ENCODE data around the gene ACTL6B.
A peak's percentile ranks its signal among the peaks of the same experiment; 100 is the strongest.

Gene ACTL6B

DNA sequence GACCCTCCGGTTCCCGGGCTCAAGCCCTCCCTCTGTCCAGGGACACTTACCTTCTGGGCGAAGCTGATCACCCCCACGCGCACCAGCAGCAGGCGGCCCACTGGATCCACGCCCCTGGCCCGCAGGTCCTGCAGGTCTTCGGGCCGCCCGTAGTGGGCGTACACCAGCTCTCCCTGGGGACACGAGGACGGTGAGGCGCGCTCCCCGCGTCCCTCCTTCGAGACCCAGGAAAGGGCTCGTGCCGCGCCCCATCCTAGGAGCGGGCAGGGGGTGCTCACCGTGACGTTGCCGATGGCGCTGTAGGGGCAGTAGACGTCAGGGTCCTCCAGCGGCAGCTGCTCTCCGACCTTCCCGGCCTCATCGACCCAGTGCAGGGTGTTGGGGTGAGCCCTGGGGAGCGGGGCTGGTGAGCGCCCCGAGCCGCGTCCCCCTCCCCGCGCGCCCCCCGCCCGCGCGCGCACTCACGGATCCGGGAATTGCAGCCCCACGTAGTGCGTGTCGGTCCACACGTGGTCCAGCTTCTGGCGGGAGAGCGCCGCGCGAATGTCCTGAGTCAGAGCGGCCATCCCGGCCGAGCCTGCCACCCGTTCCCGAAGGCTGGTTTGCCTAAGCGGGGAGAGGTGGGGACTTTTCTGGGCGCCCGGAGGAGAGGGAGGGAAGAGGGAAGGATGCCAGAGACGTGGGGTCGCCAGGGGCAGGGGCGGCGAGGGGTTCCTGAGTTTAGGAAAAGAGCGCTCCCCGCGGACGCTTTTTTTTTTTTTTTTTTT, 23.1 kb downstream of the ACTL6B start:
- H3K9me3 Mint-ChIP-seq: no peaks in the 10 kb centered on the region
- TF ChIP-seq, protein P1, sequence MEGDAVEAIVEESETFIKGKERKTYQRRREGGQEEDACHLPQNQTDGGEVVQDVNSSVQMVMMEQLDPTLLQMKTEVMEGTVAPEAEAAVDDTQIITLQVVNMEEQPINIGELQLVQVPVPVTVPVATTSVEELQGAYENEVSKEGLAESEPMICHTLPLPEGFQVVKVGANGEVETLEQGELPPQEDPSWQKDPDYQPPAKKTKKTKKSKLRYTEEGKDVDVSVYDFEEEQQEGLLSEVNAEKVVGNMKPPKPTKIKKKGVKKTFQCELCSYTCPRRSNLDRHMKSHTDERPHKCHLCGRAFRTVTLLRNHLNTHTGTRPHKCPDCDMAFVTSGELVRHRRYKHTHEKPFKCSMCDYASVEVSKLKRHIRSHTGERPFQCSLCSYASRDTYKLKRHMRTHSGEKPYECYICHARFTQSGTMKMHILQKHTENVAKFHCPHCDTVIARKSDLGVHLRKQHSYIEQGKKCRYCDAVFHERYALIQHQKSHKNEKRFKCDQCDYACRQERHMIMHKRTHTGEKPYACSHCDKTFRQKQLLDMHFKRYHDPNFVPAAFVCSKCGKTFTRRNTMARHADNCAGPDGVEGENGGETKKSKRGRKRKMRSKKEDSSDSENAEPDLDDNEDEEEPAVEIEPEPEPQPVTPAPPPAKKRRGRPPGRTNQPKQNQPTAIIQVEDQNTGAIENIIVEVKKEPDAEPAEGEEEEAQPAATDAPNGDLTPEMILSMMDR (IDR thresholded peaks at IDR 0.05; ENCODE audit: unreplicated experiment in 3 of 3): peak; percentile 28 to 35 (median 29)
- H3K27ac Mint-ChIP-seq: no peak overlapping the region
- H3K36me3 Mint-ChIP-seq (ENCODE audit: low read depth): no peaks in the 10 kb centered on the region
- H3K4me1 Mint-ChIP-seq: peaks cover 5% of the 10 kb centered on the region
- H3K27me3 Mint-ChIP-seq (ENCODE audit: low read depth): peaks cover 57% of the 10 kb centered on the region
- H3K4me3 Mint-ChIP-seq: peak overlapping the region; percentile 76 to 79 (median 78)

DNA sequence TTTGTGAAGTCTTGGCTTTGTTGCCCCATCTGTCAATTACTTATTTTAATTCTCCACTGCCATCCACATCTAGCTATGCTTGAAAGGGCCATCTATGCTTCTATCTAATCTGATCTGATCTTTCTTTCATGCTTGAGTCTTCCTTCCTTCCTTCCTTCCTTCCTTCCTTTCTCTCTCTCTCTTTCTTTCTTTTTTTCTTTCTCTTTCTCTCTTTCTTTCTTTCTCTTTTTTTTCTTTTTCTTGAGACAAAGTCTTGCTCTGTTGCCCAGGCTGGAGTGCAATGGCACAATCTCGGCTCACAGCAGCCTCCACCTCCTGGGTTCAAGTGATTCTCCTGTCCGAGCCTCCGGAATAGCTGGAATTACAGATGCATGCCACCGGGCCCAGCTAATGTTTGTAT, 26.2 kb downstream of the ACTL6B start:
- Mint-ChIP-seq H3K27me3 (ENCODE audit: low read depth) (peaks cover 45% of the 10 kb centered on the region), H3K36me3 (ENCODE audit: low read depth) (no peaks in the 10 kb centered on the region), H3K4me3 (peak overlapping the region in 1 of 3 experiments; percentile 21), H3K27ac (no peak overlapping the region), H3K4me1 (peaks cover 5% of the 10 kb centered on the region), H3K9me3 (no peaks in the 10 kb centered on the region)
- TF ChIP-seq, protein P1 (IDR thresholded peaks at IDR 0.05; ENCODE audit: unreplicated experiment in 3 of 3): no peak

DNA sequence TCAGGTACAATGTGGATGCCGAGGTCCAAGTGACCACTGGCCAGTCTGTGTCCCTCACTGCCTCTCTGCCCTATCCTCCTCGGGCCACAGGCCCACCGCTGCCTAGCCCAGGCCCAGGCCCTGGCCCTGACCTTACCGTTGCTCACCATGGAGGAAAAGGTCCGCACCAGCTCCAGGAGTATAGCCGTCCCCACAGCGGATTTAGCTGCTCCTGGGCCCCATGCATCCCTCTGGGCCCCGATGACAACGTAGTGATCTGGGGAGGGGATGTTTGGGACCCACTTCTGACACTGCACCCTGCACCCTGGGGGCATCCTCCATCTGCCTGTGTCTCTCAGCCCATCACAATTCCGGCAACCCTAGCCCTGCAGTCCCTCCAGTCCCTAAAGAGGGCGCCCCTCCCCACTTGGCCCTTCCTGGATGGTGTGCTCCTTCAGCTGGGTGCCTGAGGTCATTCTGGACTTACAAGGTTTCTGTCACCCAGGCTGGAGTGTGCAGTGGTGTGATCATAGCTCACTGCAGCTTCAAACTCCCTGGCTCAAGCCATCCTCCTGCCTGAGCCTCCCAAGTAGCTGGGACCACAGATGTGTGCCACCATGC, 27.0 kb downstream of the ACTL6B start:
- H3K36me3 Mint-ChIP-seq (ENCODE audit: low read depth): no peaks in the 10 kb centered on the region
- no peaks in the 10 kb centered on the region for H3K9me3 Mint-ChIP-seq
- H3K27me3 Mint-ChIP-seq (ENCODE audit: low read depth): peaks cover 40% of the 10 kb centered on the region
- peaks cover 4% of the 10 kb centered on the region for H3K4me1 Mint-ChIP-seq
- H3K4me3 Mint-ChIP-seq: no peak overlapping the region
- TF ChIP-seq, protein P1 (IDR thresholded peaks at IDR 0.05; ENCODE audit: unreplicated experiment in 3 of 3): no peak
- no peak overlapping the region for H3K27ac Mint-ChIP-seq

DNA sequence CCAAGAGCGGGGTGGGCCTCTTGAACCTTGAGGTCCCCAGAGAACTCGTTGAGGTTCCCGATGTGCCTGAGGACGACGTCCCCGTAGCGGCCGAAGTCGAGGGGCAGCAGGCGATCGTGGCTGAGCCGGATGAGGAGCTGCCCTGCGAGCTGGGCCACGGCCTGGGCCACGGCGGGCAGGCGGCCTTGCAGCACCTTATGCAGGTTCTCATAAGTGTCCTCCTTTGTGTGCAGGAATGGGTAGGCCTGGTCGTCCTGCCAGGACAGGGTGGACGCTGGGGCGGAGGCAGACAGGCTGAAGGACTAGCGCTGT, 29.1 kb downstream of the ACTL6B start:
- H3K27ac Mint-ChIP-seq: no peak overlapping the region
- no peak overlapping the region for H3K4me3 Mint-ChIP-seq
- H3K36me3 Mint-ChIP-seq (ENCODE audit: low read depth): no peaks in the 10 kb centered on the region
- TF ChIP-seq, protein P1 (IDR thresholded peaks at IDR 0.05; ENCODE audit: unreplicated experiment in 3 of 3): no peak
- peaks cover 22% of the 10 kb centered on the region for H3K27me3 Mint-ChIP-seq (ENCODE audit: low read depth)
- no peaks in the 10 kb centered on the region for H3K4me1 Mint-ChIP-seq
- no peaks in the 10 kb centered on the region for H3K9me3 Mint-ChIP-seq

DNA sequence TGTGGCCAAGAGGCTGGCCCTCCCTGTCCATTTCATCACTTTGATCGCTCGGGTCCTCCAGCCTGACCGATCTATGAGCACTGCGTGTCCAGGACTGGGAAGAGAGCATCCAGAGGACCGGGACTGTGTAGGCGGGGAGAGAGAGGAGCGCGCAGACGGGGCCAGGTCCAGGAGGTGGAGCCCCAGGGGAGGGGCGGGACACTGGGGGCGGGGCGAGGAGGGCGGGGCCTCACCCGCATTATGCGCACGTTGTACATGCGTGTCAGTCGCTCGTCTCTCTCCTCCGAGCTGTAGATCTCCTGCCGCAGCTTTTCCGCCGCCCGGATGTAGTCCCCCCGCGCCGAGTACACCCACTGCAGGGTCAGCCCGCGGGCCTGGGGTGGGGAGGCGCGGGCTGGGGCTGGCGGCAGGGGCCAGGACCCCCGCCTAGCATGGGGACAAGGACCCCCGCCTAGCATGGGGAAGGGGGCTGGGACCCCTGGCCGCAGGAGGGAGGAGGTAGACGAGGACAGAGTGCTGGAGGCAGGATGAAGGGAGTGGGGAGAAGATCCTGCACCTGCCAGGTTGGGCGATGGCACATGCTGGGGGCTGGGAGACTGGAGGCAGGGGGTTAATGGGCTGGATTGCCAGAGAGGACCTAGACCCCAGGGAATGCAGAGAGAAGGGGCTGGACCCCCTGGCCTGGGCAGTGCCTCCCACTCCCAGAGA, 29.6 kb downstream of the ACTL6B start:
- Mint-ChIP-seq H3K36me3 (ENCODE audit: low read depth) (peaks cover 2% of the 10 kb centered on the region), H3K27ac (no peak overlapping the region), H3K4me3 (peak overlapping the region; percentile 26 to 71 (median 62)), H3K9me3 (no peaks in the 10 kb centered on the region), H3K27me3 (ENCODE audit: low read depth) (peaks cover 20% of the 10 kb centered on the region), H3K4me1 (no peaks in the 10 kb centered on the region)
- TF ChIP-seq, protein P1 (IDR thresholded peaks at IDR 0.05; ENCODE audit: unreplicated experiment in 3 of 3): no peak

Measured in nephron (organoid).